OCI-LY3 (cell line): ENCODE measurements around the gene SIPA1.
"Not testable (repeated sequence)": the region's sequence is repeated elsewhere in the genome, so short reads cannot be mapped to it uniquely, and the experiment has no call there.

Source experiments
- H2AFZ ChIP-seq: fragments of 200-600, 300-600 bp; shearing (Covaris generic); 2 replicates; pipeline ENCODE4 v1.6.0; 2014; ENCODE audit warnings: antibody characterized with exemption, low read depth, low read length
- H3K27ac ChIP-seq: fragments of 200-600, 300-600 bp; sonication (generic); 2 replicates; pipeline ENCODE4 v1.5.1; 2014; ENCODE audit warnings: mild to moderate bottlenecking, low read length, moderate library complexity, mixed read lengths
- H3K27me3 ChIP-seq: fragments of 200-600, 300-600 bp; sonication (generic); 2 replicates; pipeline ENCODE4 v1.6.1; 2014; ENCODE audit warnings: low read depth, low read length, mixed read lengths
- H3K36me3 ChIP-seq: fragments of 200-600, 300-600 bp; sonication (generic); replicated peaks from 2 replicates; pipeline ENCODE3; 2014; ENCODE audit warnings: low read depth, low read length, mixed read lengths
- H3K4me1 ChIP-seq: fragments of 300-600, 200-600 bp; sonication (generic); 2 replicates; pipeline ENCODE4 v1.6.1; 2014; ENCODE audit warnings: low read length, mixed read lengths
- H3K4me2 ChIP-seq: fragments of 200-600, 300-600 bp; sonication (generic); 2 replicates; pipeline ENCODE4 v1.6.1; 2014; ENCODE audit warnings: low read length, mixed read lengths
- H3K4me3 ChIP-seq: fragments of 300-600, 200-600 bp; sonication (generic); 2 replicates; pipeline ENCODE4 v1.5.1; 2014; ENCODE audit warnings: antibody characterized with exemption, mild to moderate bottlenecking, low read length, moderate library complexity
- H3K79me2 ChIP-seq: fragments of 300-600, 200-600 bp; shearing (Covaris generic); 2 replicates; pipeline ENCODE4 v1.6.1; 2014; ENCODE audit warnings: mild to moderate bottlenecking, low read length, mixed read lengths
- H3K9ac ChIP-seq: fragments of 300-600, 200-600 bp; shearing (Covaris generic); 2 replicates; pipeline ENCODE4 v1.6.0; 2014; ENCODE audit warnings: mild to moderate bottlenecking, low read length, moderate library complexity
- H3K9me3 ChIP-seq: fragments of 200-600, 300-600 bp; shearing (Covaris generic); 2 replicates; pipeline ENCODE4 v1.6.1; 2014; ENCODE audit warnings: low read length, mixed read lengths; ENCODE audit not compliant: insufficient read depth
- H4K20me1 ChIP-seq: fragments of 200-600, 300-600 bp; sonication (generic); 2 replicates; pipeline ENCODE4 v1.6.1; 2016; ENCODE audit warnings: low read length, mixed read lengths; ENCODE audit not compliant: insufficient read depth
- CTCF ChIP-seq: fragments of 200-600, 300-600 bp; sonication (generic); IDR thresholded peaks from 2 replicates; pipeline ENCODE4 v1.5.1; 2014; ENCODE audit warnings: antibody characterized with exemption, low read length, low read depth
- EZH2phosphoT487 ChIP-seq: fragments of 200-600 bp; shearing (Covaris generic); IDR thresholded peaks from 2 replicates; pipeline ENCODE4 v1.6.1; 2018; ENCODE audit warnings: antibody characterized with exemption, mixed run types, low read depth

SIPA1 gene

GRCh38 chr11:65658174-65659021 lies 20.5 kb downstream of the SIPA1 start:
- Histone ChIP-seq H3K9ac (no peak overlapping the region), H2AFZ (no peak overlapping the region), H3K27me3 (no peaks in the 10 kb centered on the region), H3K79me2 (peaks cover 22% of the 10 kb centered on the region), H4K20me1 (peaks cover 4% of the 10 kb centered on the region; the same call in 1 of the 2 replicates), H3K27ac (no peak overlapping the region), H3K4me2 (no peak overlapping the region), H3K9me3 (no peaks in the 10 kb centered on the region), H3K36me3 (peaks cover 72% of the 10 kb centered on the region), H3K4me1 (peaks cover 13% of the 10 kb centered on the region), H3K4me3 (no peak overlapping the region)
- TF ChIP-seq EZH2phosphoT487: no peak
- TF ChIP-seq CTCF: no peak

GRCh38 chr11:65660038-65660437 lies 22.1 kb downstream of the SIPA1 start:
- Histone ChIP-seq H3K79me2 (peaks cover 22% of the 10 kb centered on the region), H3K4me3 (no peak overlapping the region), H2AFZ (no peak overlapping the region), H3K4me1 (peaks cover 11% of the 10 kb centered on the region), H4K20me1 (peaks cover 4% of the 10 kb centered on the region; the same call in 1 of the 2 replicates), H3K4me2 (no peak overlapping the region), H3K36me3 (peaks cover 58% of the 10 kb centered on the region), H3K9ac (no peak overlapping the region), H3K9me3 (no peaks in the 10 kb centered on the region), H3K27ac (no peak overlapping the region), H3K27me3 (no peaks in the 10 kb centered on the region)
- TF ChIP-seq CTCF: no peak
- no peak for TF ChIP-seq EZH2phosphoT487

GRCh38 chr11:65660908-65661307 lies 23.0 kb downstream of the SIPA1 start:
- H3K27ac ChIP-seq, H3K9ac ChIP-seq, H3K27me3 ChIP-seq, H2AFZ ChIP-seq, H4K20me1 ChIP-seq, H3K9me3 ChIP-seq, H3K4me3 ChIP-seq: not testable (repeated sequence)
- peaks cover 22% of the 10 kb centered on the region for H3K79me2 ChIP-seq
- peaks cover 49% of the 10 kb centered on the region for H3K36me3 ChIP-seq
- peaks cover 11% of the 10 kb centered on the region for H3K4me1 ChIP-seq
- peak overlapping the region; percentile 95; the same call in 1 of the 2 replicates for H3K4me2 ChIP-seq

- H3K9ac ChIP-seq: peak overlapping the region; percentile 95
- TF ChIP-seq CTCF (no peak), EZH2phosphoT487 (no peak)
- peaks cover 22% of the 10 kb centered on the region for H3K79me2 ChIP-seq
- peak overlapping the region; percentile 89 for H3K27ac ChIP-seq
- H3K36me3 ChIP-seq: peaks cover 43% of the 10 kb centered on the region
- peak overlapping the region; percentile 97 for H3K4me3 ChIP-seq
- H2AFZ ChIP-seq: no peak overlapping the region
- H3K4me2 ChIP-seq: peak overlapping the region; percentile 95
- no peaks in the 10 kb centered on the region for H3K27me3 ChIP-seq
- H4K20me1 ChIP-seq: peaks cover 4% of the 10 kb centered on the region; the same call in 1 of the 2 replicates
- H3K4me1 ChIP-seq: peaks cover 11% of the 10 kb centered on the region
- no peaks in the 10 kb centered on the region for H3K9me3 ChIP-seq
These were observed 23.8 kb downstream of the SIPA1 start for GRCh38 chr11:65661599-65662246.
